Endodermal cell (in vitro differentiated cells): ENCODE data around the gene SCOC. TPM values are rescaled to one million over a fixed set of nuclear protein-coding genes. Genes with fewer than 3 reads are reported as not detected.

Source experiments
- DNase-seq: peaks from one replicate; pipeline ENCODE4 v3.0.0-alpha.2; 2017
- H3K27ac ChIP-seq: 2 replicates; pipeline ENCODE4 v1.5.1; 2013; ENCODE audit warnings: mild to moderate bottlenecking, low read depth, low read length, moderate library complexity
- H3K27me3 ChIP-seq: 2 replicates; pipeline ENCODE4 v1.6.1; 2013; ENCODE audit warnings: mild to moderate bottlenecking, low read length, moderate library complexity; ENCODE audit not compliant: insufficient read depth, control insufficient read depth, poor library complexity, severe bottlenecking
- H3K36me3 ChIP-seq: 2 replicates; pipeline ENCODE4 v1.7.0; 2013; ENCODE audit warnings: mild to moderate bottlenecking, low read length, moderate library complexity; ENCODE audit not compliant: control insufficient read depth, insufficient read depth
- H3K4me1 ChIP-seq: one replicate; pipeline ENCODE4 v1.7.0; 2013; ENCODE audit warnings: low read length; ENCODE audit not compliant: control insufficient read depth, insufficient read depth
- H3K4me3 ChIP-seq: 2 replicates; pipeline ENCODE4 v1.5.1; 2013; ENCODE audit warnings: mild to moderate bottlenecking, low read length, moderate library complexity
- H3K9ac ChIP-seq: 2 replicates; pipeline ENCODE4 v1.6.1; 2013; ENCODE audit warnings: mild to moderate bottlenecking, low read length, moderate library complexity; ENCODE audit not compliant: poor library complexity, severe bottlenecking; ENCODE audit errors: extremely low read depth
- H3K9me3 ChIP-seq: 2 replicates; pipeline ENCODE4 v1.6.1; 2013; ENCODE audit warnings: mild to moderate bottlenecking, low read length, moderate library complexity; ENCODE audit not compliant: control insufficient read depth
- H3K27ac Mint-ChIP-seq: 2 replicates; pipeline ENCODE4 v1.8.0; 2020; ENCODE audit warnings: mixed read lengths
- H3K27me3 Mint-ChIP-seq: 2 replicates; pipeline ENCODE4 v1.8.0; 2021; ENCODE audit warnings: mild to moderate bottlenecking, mixed read lengths; ENCODE audit not compliant: insufficient read depth
- H3K36me3 Mint-ChIP-seq: 2 replicates; pipeline ENCODE4 v1.8.0; 2020; ENCODE audit warnings: low read depth, mixed read lengths
- H3K4me1 Mint-ChIP-seq: 2 replicates; pipeline ENCODE4 v1.8.0; 2020; ENCODE audit warnings: mixed read lengths
- H3K4me3 Mint-ChIP-seq: 2 replicates; pipeline ENCODE4 v1.8.0; 2020; ENCODE audit warnings: mild to moderate bottlenecking, moderate library complexity, mixed read lengths
- H3K9me3 Mint-ChIP-seq: 2 replicates; pipeline ENCODE4 v1.8.0; 2020; ENCODE audit warnings: mild to moderate bottlenecking, mixed read lengths
- CTCF ChIP-seq: fragments of 200-600 bp; sonication (generic); conservative IDR thresholded peaks from 2 replicates; pipeline ENCODE4 v1.5.0; 2021; ENCODE audit warnings: antibody characterized with exemption, mild to moderate bottlenecking
- WGBS, 2 experiments: methylation state at CpG; one replicate each; pipeline versions ENCODE4 v1.1.5 to v1.1.7; 2013; ENCODE audit warnings: missing lambda C conversion rate in 2 of 2, mixed read lengths in 1 of 2; ENCODE audit not compliant: insufficient coverage in 1 of 2, insufficient read length in 1 of 2; 5-methylcytosine and 5-hydroxymethylcytosine counted together
- total RNA-seq, 2 donors: library from RNA; stranded (reverse); fragmentation: NEBNext Ultra II Directional in 1 of 2; extraction: Animal tissue kit (Norgen Biotek cat#: 25700) in 1 of 2; gene quantifications; 2 replicates in 1 of 2; 3 replicates in 1 of 2; pipeline ENCODE4 v1.2.1, GENCODE V29; 2021

Gene SCOC
- total RNA-seq, 2 donors from 2014 or later: 60.8 to 79.9 TPM

GRCh38 chr4:140372751-140373327 is 607 bp upstream of the SCOC start:
- no peak overlapping the region for H3K4me3 Mint-ChIP-seq
- no peaks in the 10 kb centered on the region for H3K9me3 Mint-ChIP-seq
- peak overlapping the region; percentile 66 for H3K9ac ChIP-seq
- no peak overlapping the region for H3K27ac ChIP-seq
- H3K27me3 Mint-ChIP-seq: peaks cover 4% of the 10 kb centered on the region
- no peaks in the 10 kb centered on the region for H3K9me3 ChIP-seq
- TF ChIP-seq CTCF: peak; percentile 55
- H3K27me3 ChIP-seq: no peaks in the 10 kb centered on the region
- peaks cover 8% of the 10 kb centered on the region for H3K4me1 ChIP-seq
- no peaks in the 10 kb centered on the region for H3K36me3 ChIP-seq
- H3K36me3 Mint-ChIP-seq: no peaks in the 10 kb centered on the region
- peaks cover 21% of the 10 kb centered on the region for H3K4me1 Mint-ChIP-seq
- H3K4me3 ChIP-seq: peak overlapping the region; percentile 96
- DNase-seq: peak; percentile 49
- 5 to 7% methylated on average over 18 to 21 of the region's 21 CpGs for WGBS, 2 experiments
- no peak overlapping the region for H3K27ac Mint-ChIP-seq

GRCh38 chr4:140374130-140374477 is 658 bp downstream of the SCOC start:
- Mint-ChIP-seq H3K4me1 (peaks cover 21% of the 10 kb centered on the region), H3K27me3 (peaks cover 2% of the 10 kb centered on the region), H3K36me3 (no peaks in the 10 kb centered on the region), H3K9me3 (no peaks in the 10 kb centered on the region), H3K4me3 (no peak overlapping the region), H3K27ac (peak overlapping the region; percentile 97)
- Histone ChIP-seq H3K36me3 (peaks cover 3% of the 10 kb centered on the region), H3K27ac (peak overlapping the region; percentile 83), H3K4me3 (peak overlapping the region; percentile 96), H3K27me3 (no peaks in the 10 kb centered on the region), H3K9ac (peak overlapping the region; percentile 73), H3K4me1 (peaks cover 8% of the 10 kb centered on the region), H3K9me3 (no peaks in the 10 kb centered on the region)
- no peak for TF ChIP-seq CTCF
- WGBS, 2 experiments: 9% methylated on average over 7 to 8 of the region's 8 CpGs
- DNase-seq: no peak

- Histone ChIP-seq H3K27me3 (no peaks in the 10 kb centered on the region), H3K9ac (no peak overlapping the region), H3K9me3 (no peaks in the 10 kb centered on the region), H3K4me3 (no peak overlapping the region), H3K4me1 (no peaks in the 10 kb centered on the region), H3K36me3 (peaks cover 41% of the 10 kb centered on the region), H3K27ac (no peak overlapping the region)
- Mint-ChIP-seq H3K4me3 (no peak overlapping the region), H3K27me3 (no peaks in the 10 kb centered on the region), H3K9me3 (no peaks in the 10 kb centered on the region), H3K4me1 (peaks cover 6% of the 10 kb centered on the region), H3K36me3 (peaks cover 17% of the 10 kb centered on the region), H3K27ac (no peak overlapping the region)
- DNase-seq: no peak
- no peak for TF ChIP-seq CTCF
These were observed 9.3 kb downstream of the SCOC start for GRCh38 chr4:140382732-140383131.
